Measurements from ENCODE around the gene C1GALT1C1.

The C1GALT1C1 gene

DNA sequence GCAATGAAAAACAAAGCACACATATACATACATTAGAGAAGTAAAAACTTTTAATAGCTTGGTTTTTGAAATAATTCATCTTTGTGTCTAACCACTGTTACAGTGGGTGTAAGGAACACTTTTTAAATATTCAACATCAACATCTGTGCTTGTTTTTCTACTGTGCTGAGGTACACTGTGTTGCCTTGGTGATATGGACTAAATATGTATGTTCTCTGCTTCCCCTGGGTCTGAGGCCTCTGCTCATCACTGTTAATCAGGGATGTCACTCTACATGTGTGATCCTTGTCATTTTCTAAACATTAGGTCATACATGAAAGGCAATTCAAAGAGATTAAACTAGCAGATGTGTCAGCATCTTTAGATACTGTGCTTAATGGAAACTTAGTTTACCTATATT is 15.0 kb downstream of the C1GALT1C1 start:
- Histone ChIP-seq H3F3A (ENCODE audit: insufficient read depth, low read length) (no peaks in the 10 kb centered on the region), H3K4me2 (ENCODE audit: low read length) (no peak overlapping the region), H3K9me3 (ENCODE audit: low read length) (no peaks in the 10 kb centered on the region), H4K20me1 (ENCODE audit: insufficient read depth, low read length) (no peaks in the 10 kb centered on the region), H3K79me2 (ENCODE audit: insufficient read depth, low read length) (no peaks in the 10 kb centered on the region), H3K4me1 (ENCODE audit: insufficient read depth, low read length, severe bottlenecking) (peaks cover 10% of the 10 kb centered on the region), H3K27me3 (ENCODE audit: insufficient read depth, low read length) (no peaks in the 10 kb centered on the region), H3K4me3 (ENCODE audit: low read depth, low read length, poor library complexity, severe bottlenecking) (no peak overlapping the region), H3K27ac (ENCODE audit: low read depth, low read length, poor library complexity, severe bottlenecking) (no peak overlapping the region), H3K9ac (ENCODE audit: low read length) (no peak overlapping the region), H3K9me2 (ENCODE audit: low read depth, low read length) (no peaks in the 10 kb centered on the region), H3K36me3 (ENCODE audit: insufficient read depth, low read length) (peaks cover 40% of the 10 kb centered on the region), H2AFZ (ENCODE audit: low read length) (no peak overlapping the region)
- TF ChIP-seq EZH2 (IDR thresholded peaks at IDR 0.05; ENCODE audit: borderline replicate concordance, low read length) = no peak
- TF ChIP-seq, protein P1, sequence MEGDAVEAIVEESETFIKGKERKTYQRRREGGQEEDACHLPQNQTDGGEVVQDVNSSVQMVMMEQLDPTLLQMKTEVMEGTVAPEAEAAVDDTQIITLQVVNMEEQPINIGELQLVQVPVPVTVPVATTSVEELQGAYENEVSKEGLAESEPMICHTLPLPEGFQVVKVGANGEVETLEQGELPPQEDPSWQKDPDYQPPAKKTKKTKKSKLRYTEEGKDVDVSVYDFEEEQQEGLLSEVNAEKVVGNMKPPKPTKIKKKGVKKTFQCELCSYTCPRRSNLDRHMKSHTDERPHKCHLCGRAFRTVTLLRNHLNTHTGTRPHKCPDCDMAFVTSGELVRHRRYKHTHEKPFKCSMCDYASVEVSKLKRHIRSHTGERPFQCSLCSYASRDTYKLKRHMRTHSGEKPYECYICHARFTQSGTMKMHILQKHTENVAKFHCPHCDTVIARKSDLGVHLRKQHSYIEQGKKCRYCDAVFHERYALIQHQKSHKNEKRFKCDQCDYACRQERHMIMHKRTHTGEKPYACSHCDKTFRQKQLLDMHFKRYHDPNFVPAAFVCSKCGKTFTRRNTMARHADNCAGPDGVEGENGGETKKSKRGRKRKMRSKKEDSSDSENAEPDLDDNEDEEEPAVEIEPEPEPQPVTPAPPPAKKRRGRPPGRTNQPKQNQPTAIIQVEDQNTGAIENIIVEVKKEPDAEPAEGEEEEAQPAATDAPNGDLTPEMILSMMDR (IDR thresholded peaks at IDR 0.05; ENCODE audit: low read length) = no peak

DNA sequence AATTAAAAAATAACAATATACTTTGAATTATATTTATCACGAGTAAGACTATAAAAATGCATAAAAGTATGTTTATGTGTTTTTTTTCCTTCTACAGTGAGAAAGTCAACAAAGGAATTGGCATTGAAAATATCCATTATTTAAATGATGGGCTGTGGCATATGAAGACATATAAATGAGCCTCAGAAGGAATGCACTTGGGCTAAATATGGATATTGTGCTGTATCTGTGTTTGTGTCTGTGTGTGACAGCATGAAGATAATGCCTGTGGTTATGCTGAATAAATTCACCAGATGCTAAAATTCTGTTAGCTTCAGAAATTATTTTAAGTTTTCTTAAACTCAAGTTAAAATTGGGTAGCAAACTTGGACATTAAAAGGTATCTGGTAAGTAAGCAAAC is 17.8 kb downstream of the C1GALT1C1 start:
- H3K4me1 ChIP-seq (ENCODE audit: insufficient read depth, low read length, severe bottlenecking) = no peaks in the 10 kb centered on the region
- no peak overlapping the region for H3K4me3 ChIP-seq (ENCODE audit: low read depth, low read length, poor library complexity, severe bottlenecking)
- no peak overlapping the region for H3K9ac ChIP-seq (ENCODE audit: low read length)
- no peaks in the 10 kb centered on the region for H3K79me2 ChIP-seq (ENCODE audit: insufficient read depth, low read length)
- no peaks in the 10 kb centered on the region for H3K27me3 ChIP-seq (ENCODE audit: insufficient read depth, low read length)
- TF ChIP-seq, protein P1 (IDR thresholded peaks at IDR 0.05; ENCODE audit: low read length) = no peak
- no peak for TF ChIP-seq EZH2 (IDR thresholded peaks at IDR 0.05; ENCODE audit: borderline replicate concordance, low read length)
- H2AFZ ChIP-seq (ENCODE audit: low read length) = no peak overlapping the region
- no peaks in the 10 kb centered on the region for H4K20me1 ChIP-seq (ENCODE audit: insufficient read depth, low read length)
- no peaks in the 10 kb centered on the region for H3K9me2 ChIP-seq (ENCODE audit: low read depth, low read length)
- H3K36me3 ChIP-seq (ENCODE audit: insufficient read depth, low read length) = peaks cover 58% of the 10 kb centered on the region
- H3F3A ChIP-seq (ENCODE audit: insufficient read depth, low read length) = no peaks in the 10 kb centered on the region
- no peaks in the 10 kb centered on the region for H3K9me3 ChIP-seq (ENCODE audit: low read length)
- no peak overlapping the region for H3K27ac ChIP-seq (ENCODE audit: low read depth, low read length, poor library complexity, severe bottlenecking)
- H3K4me2 ChIP-seq (ENCODE audit: low read length) = no peak overlapping the region

DNA sequence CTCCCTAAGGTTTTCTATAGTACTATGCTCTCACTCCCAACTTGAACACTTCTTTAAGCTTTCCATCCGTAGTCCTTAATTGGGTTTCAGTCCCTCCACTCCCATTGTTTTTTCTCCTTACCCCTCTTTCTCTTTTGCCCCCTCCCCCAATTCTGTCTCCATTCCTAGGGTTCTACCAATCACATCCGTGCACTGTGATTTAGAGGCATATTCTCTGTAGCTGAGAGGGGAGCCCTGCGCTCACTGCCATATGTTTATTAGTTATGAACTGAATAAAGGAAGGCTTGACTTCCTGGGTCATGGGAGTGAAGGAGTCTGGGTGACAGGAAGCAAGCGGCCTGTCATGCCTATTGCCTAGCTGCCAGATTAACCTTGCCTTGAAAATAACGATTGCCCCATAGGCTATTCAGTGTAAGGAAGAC is 25.5 kb downstream of the C1GALT1C1 start:
- Histone ChIP-seq H3K79me2 (ENCODE audit: insufficient read depth, low read length) (peaks cover 19% of the 10 kb centered on the region), H2AFZ (ENCODE audit: low read length) (no peak overlapping the region), H3K9me2 (ENCODE audit: low read depth, low read length) (no peaks in the 10 kb centered on the region), H3K9me3 (ENCODE audit: low read length) (no peaks in the 10 kb centered on the region), H3K4me3 (ENCODE audit: low read depth, low read length, poor library complexity, severe bottlenecking) (peak overlapping the region; percentile 85), H3K27ac (ENCODE audit: low read depth, low read length, poor library complexity, severe bottlenecking) (peak overlapping the region; percentile 82), H3K27me3 (ENCODE audit: insufficient read depth, low read length) (no peaks in the 10 kb centered on the region), H3K4me1 (ENCODE audit: insufficient read depth, low read length, severe bottlenecking) (peaks cover 19% of the 10 kb centered on the region), H3K36me3 (ENCODE audit: insufficient read depth, low read length) (peaks cover 26% of the 10 kb centered on the region), H3K9ac (ENCODE audit: low read length) (peak overlapping the region; percentile 93), H3K4me2 (ENCODE audit: low read length) (peak overlapping the region; percentile 94), H4K20me1 (ENCODE audit: insufficient read depth, low read length) (no peaks in the 10 kb centered on the region), H3F3A (ENCODE audit: insufficient read depth, low read length) (no peaks in the 10 kb centered on the region)
- TF ChIP-seq, protein P1 (IDR thresholded peaks at IDR 0.05; ENCODE audit: low read length) = no peak
- no peak for TF ChIP-seq EZH2 (IDR thresholded peaks at IDR 0.05; ENCODE audit: borderline replicate concordance, low read length)
